Endothelial cell of umbilical vein (primary cell): ENCODE results near the gene ZEB1. TPM values are rescaled to one million over a fixed set of nuclear protein-coding genes. Genes with fewer than 3 reads are reported as not detected.

Experiments
- BruUV-seq: library from RNA; stranded (reverse); fragments of 400-500 nt; replicated peaks from 2 replicates; lab custom pipeline; 2021; lab: Mats Ljungman, UMichigan
- CTCF ChIA-PET: fragments of 300-600, 350-600 bp; sonication (Branson Sonifier 250); formaldehyde crosslinking; loops from one replicate; lab custom pipeline; 2021; ENCODE audit warnings: antibody characterized with exemption, inconsistent platforms; lab: Charles Lee
- POLR2A ChIA-PET: fragments of 300-600, 350-600 bp; sonication (Branson Sonifier 250); formaldehyde crosslinking; loops from one replicate; lab custom pipeline; 2021; ENCODE audit warnings: antibody characterized with exemption, inconsistent platforms; lab: Charles Lee
- DNase-seq: peaks from one replicate; pipeline ENCODE4 v3.0.0-alpha.2; 2011; ENCODE audit warnings: low read depth, low spot score
- FAIRE-seq: peaks from 2 replicates; lab custom pipeline; 2011; peaks lifted over from hg19 to GRCh38; lab: Jason Lieb, UNC
- H2AFZ ChIP-seq: 2 replicates; pipeline ENCODE4 v1.6.0; 2012; ENCODE audit warnings: low read depth, low read length, control low read depth, inconsistent platforms
- H3K27ac ChIP-seq: 2 replicates; pipeline ENCODE4 v1.5.1; 2011; ENCODE audit warnings: low read depth, mild to moderate bottlenecking, control low read depth, low read length, moderate library complexity; ENCODE audit not compliant: insufficient read depth
- H3K27me3 ChIP-seq, 2 experiments: 2 replicates each; pipeline versions ENCODE4 v1.6.0 to v1.6.1; 2011; ENCODE audit warnings: low read length in 2 of 2, mixed read lengths in 1 of 2; ENCODE audit not compliant: control insufficient read depth in 2 of 2, insufficient read depth in 2 of 2
- H3K36me3 ChIP-seq, 2 experiments: 2 replicates in 1 of 2; 3 replicates in 1 of 2; pipeline ENCODE4 v1.5.1; 2011; ENCODE audit warnings: low read length in 2 of 2, mild to moderate bottlenecking in 1 of 2, moderate library complexity in 1 of 2; ENCODE audit not compliant: control insufficient read depth in 2 of 2, insufficient read depth in 2 of 2; ENCODE audit errors: extremely low read depth in 1 of 2
- H3K4me1 ChIP-seq: 3 replicates; pipeline ENCODE4 v1.5.1; 2011; ENCODE audit warnings: mild to moderate bottlenecking, low read length; ENCODE audit not compliant: control insufficient read depth, insufficient read depth; ENCODE audit errors: extremely low read depth
- H3K4me2 ChIP-seq: 2 replicates; pipeline ENCODE4 v1.6.1; 2011; ENCODE audit warnings: low read length, control low read depth, mixed read lengths; ENCODE audit not compliant: insufficient read depth
- H3K4me3 ChIP-seq, 3 experiments: fragments of 200-600 bp in 1 of 3; sonication (generic), shearing (Covaris generic) in 1 of 3; replicated peaks in 1 of 3; 2 replicates each; pipeline ENCODE4 v1.5.1; 2011 to 2016; ENCODE audit warnings: control low read depth in 3 of 3, low read length in 3 of 3, mild to moderate bottlenecking in 2 of 3, inconsistent platforms in 1 of 3, low read depth in 1 of 3, moderate library complexity in 1 of 3; ENCODE audit not compliant: insufficient read depth in 1 of 3
- H3K79me2 ChIP-seq: 2 replicates; pipeline ENCODE4 v1.6.0; 2012; ENCODE audit warnings: low read length, inconsistent platforms; ENCODE audit not compliant: control insufficient read depth, insufficient read depth
- H3K9ac ChIP-seq: replicated peaks from 2 replicates; pipeline ENCODE3; 2011; ENCODE audit warnings: low read length, control low read depth; ENCODE audit not compliant: insufficient read depth; ENCODE audit errors: extremely low read depth
- H3K9me1 ChIP-seq: replicated peaks from 3 replicates; pipeline ENCODE4 v1.6.0; 2011; ENCODE audit warnings: mild to moderate bottlenecking, low read length; ENCODE audit not compliant: control insufficient read depth, insufficient read depth; ENCODE audit errors: extremely low read depth
- H3K9me3 ChIP-seq: replicated peaks from 2 replicates; pipeline ENCODE4 v1.5.1; 2012; ENCODE audit warnings: low read length, inconsistent platforms; ENCODE audit not compliant: control insufficient read depth, insufficient read depth
- H4K20me1 ChIP-seq: replicated peaks from 2 replicates; pipeline ENCODE3; 2011; ENCODE audit warnings: mild to moderate bottlenecking, low read length; ENCODE audit not compliant: control insufficient read depth, insufficient read depth; ENCODE audit errors: extremely low read depth
- EZH2 ChIP-seq: IDR thresholded peaks from 2 replicates; pipeline ENCODE4 v1.6.1; 2012; ENCODE audit warnings: borderline replicate concordance, low read depth, mild to moderate bottlenecking, moderate library complexity, low read length, inconsistent platforms; ENCODE audit not compliant: severe bottlenecking
- FOS ChIP-seq: IDR thresholded peaks from 2 replicates; pipeline ENCODE4 v1.6.1; 2011; ENCODE audit warnings: mild to moderate bottlenecking, low read length, moderate library complexity, borderline replicate concordance; ENCODE audit not compliant: insufficient read depth
- GATA2 ChIP-seq: IDR thresholded peaks from 2 replicates; pipeline ENCODE4 v1.7.0; 2011; ENCODE audit warnings: low read depth, mild to moderate bottlenecking, moderate library complexity, mixed read lengths, low read length; ENCODE audit not compliant: insufficient read length, insufficient read depth
- JUN ChIP-seq: IDR thresholded peaks from 2 replicates; pipeline ENCODE4 v1.6.1; 2011; ENCODE audit warnings: borderline replicate concordance, low read depth; ENCODE audit not compliant: insufficient read length, insufficient read depth
- MAX ChIP-seq: IDR thresholded peaks from 2 replicates; pipeline ENCODE4 v1.6.1; 2011; ENCODE audit not compliant: insufficient read depth, insufficient read length
- MYC ChIP-seq: IDR thresholded peaks from one replicate; pipeline ENCODE4 v1.6.1; 2011; ENCODE audit warnings: mild to moderate bottlenecking, low read depth, low read length
- POLR2A ChIP-seq: IDR thresholded peaks from 2 replicates; pipeline ENCODE4 v1.6.1; 2012; ENCODE audit warnings: low read depth, mild to moderate bottlenecking, control low read depth, low read length
- POLR2AphosphoS5 ChIP-seq: IDR thresholded peaks from 2 replicates; pipeline ENCODE4 v1.6.1; 2012; ENCODE audit warnings: low read depth, mild to moderate bottlenecking, control low read depth, low read length, moderate library complexity; ENCODE audit not compliant: insufficient read depth
- dilution Hi-C: fragments of 300-500 bp; cut with MboI; formaldehyde crosslinking; loops from one replicate; pipeline ENCODE4 v1.15.0; 2019; ENCODE audit warnings: low sequenced_read_pairs; ENCODE audit not compliant: extremely low pct_ligation_motif_present
- intact Hi-C: fragments of 100-400 bp; cut with micrococcal nuclease; formaldehyde crosslinking; loops from one replicate; pipeline ENCODE4 v1.10.0; 2022
- polyA plus RNA-seq, 4 experiments: library from polyadenylated mRNA; depleted of rRNA in 3 of 4; stranded (reverse) in 3 of 4; unstranded in 1 of 4; fragments of >200 nt; gene quantifications; 2 replicates each; pipeline versions ENCODE4 v1.2.1 to v1.2.3, GENCODE V29; 2011 to 2012; ENCODE audit warnings: missing spikeins in 1 of 4
- total RNA-seq: library from RNA; stranded (reverse); gene quantifications from 2 replicates; pipeline ENCODE4 v1.2.3, GENCODE V29; 2021
- TF ChIP-seq, protein P1 (sequence below), 2 donors: IDR thresholded peaks; 1 replicate in 1 of 2; 2 replicates in 1 of 2; pipeline ENCODE4 v1.5.1; 2011; ENCODE audit warnings: low read length in 2 of 2, mild to moderate bottlenecking in 2 of 2, moderate library complexity in 2 of 2, control low read depth in 1 of 2, inconsistent platforms in 1 of 2, low read depth in 1 of 2; ENCODE audit not compliant: insufficient read depth in 1 of 2; ENCODE audit errors: extremely low read depth in 1 of 2

ZEB1 gene
- total and polyA plus RNA-seq, 2 donors (not counting 3 experiments of a cell fraction or from before 2014, with no cell fraction given) = 19.8 to 130 TPM

- Histone ChIP-seq H3K9me1 (no peaks in the 10 kb centered on the region), H3K27ac (no peak overlapping the region), H3K9me3 (no peaks in the 10 kb centered on the region), H3K4me3 (no peak overlapping the region), H3K27me3 (peaks cover 7 to 14% of the 10 kb centered on the region in 2 experiments), H2AFZ (no peak overlapping the region), H3K36me3 (no peaks in the 10 kb centered on the region), H3K79me2 (no peaks in the 10 kb centered on the region), H3K4me1 (no peaks in the 10 kb centered on the region), H3K4me2 (no peak overlapping the region), H4K20me1 (no peaks in the 10 kb centered on the region), H3K9ac (no peak overlapping the region)
- FAIRE-seq (no peak), DNase-seq (no peak)
- intact Hi-C loops = no loop called here
- dilution Hi-C loops = no loop called here
- no TSS peak for BruUV-seq
- ChIA-PET CTCF (no interaction called here), POLR2A (no interaction called here)
- TF ChIP-seq JUN (no peak), MYC (no peak), EZH2 (no peak), POLR2AphosphoS5 (no peak), FOS (no peak), GATA2 (no peak), POLR2A (no peak), MAX (no peak)
- TF ChIP-seq, protein P1, sequence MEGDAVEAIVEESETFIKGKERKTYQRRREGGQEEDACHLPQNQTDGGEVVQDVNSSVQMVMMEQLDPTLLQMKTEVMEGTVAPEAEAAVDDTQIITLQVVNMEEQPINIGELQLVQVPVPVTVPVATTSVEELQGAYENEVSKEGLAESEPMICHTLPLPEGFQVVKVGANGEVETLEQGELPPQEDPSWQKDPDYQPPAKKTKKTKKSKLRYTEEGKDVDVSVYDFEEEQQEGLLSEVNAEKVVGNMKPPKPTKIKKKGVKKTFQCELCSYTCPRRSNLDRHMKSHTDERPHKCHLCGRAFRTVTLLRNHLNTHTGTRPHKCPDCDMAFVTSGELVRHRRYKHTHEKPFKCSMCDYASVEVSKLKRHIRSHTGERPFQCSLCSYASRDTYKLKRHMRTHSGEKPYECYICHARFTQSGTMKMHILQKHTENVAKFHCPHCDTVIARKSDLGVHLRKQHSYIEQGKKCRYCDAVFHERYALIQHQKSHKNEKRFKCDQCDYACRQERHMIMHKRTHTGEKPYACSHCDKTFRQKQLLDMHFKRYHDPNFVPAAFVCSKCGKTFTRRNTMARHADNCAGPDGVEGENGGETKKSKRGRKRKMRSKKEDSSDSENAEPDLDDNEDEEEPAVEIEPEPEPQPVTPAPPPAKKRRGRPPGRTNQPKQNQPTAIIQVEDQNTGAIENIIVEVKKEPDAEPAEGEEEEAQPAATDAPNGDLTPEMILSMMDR (IDR thresholded peaks at IDR 0.05; ENCODE audit: extremely low read depth in 1 of 2, insufficient read depth in 1 of 2, low read depth in 1 of 2, low read length in 2 of 2) = no peak
These were observed 255.6 kb downstream of the ZEB1 start for GRCh38 chr10:31574577-31574976.
